IMR-90 (cell line): Measurements from ENCODE around the gene FEV. TPM values are rescaled to one million over a fixed set of nuclear protein-coding genes. Genes with fewer than 3 reads are reported as not detected.

Source experiments
- ATAC-seq: fragments of 200-7000 bp; cut with Tn5 transposase; 2 replicates; pipeline ENCODE4 v1.9.1; 2020; ENCODE audit warnings: low read depth, mild to moderate bottlenecking, moderate library complexity
- BruUV-seq: library from RNA; stranded (reverse); fragments of 400-500 nt; replicated peaks from 2 replicates; lab custom pipeline; 2021; lab: Mats Ljungman, UMichigan
- CTCF ChIA-PET: fragments of 300-600 bp; formaldehyde crosslinking; extraction: SDS; loops from one replicate; lab custom pipeline; 2021; ENCODE audit warnings: antibody characterized with exemption; lab: Yijun Ruan, JAX
- POLR2A ChIA-PET: fragments of 300-600 bp; sonication (Branson Sonifier 250); formaldehyde crosslinking; loops from one replicate; lab custom pipeline; 2022; ENCODE audit warnings: antibody characterized with exemption; ENCODE audit not compliant: unreplicated experiment; lab: Charles Lee
- DNase-seq: peaks from one replicate; pipeline ENCODE4 v3.0.0; 2013
- H2AFZ ChIP-seq: replicated peaks from 2 replicates; pipeline ENCODE3; 2013; ENCODE audit warnings: low read length, mild to moderate bottlenecking; ENCODE audit not compliant: poor library complexity
- H2AK5ac ChIP-seq: 2 replicates; pipeline ENCODE4 v1.6.1; 2013; ENCODE audit warnings: low read depth, low read length, inconsistent platforms
- H2AK9ac ChIP-seq: replicated peaks from 2 replicates; pipeline ENCODE3; 2013; ENCODE audit warnings: mild to moderate bottlenecking, low read depth, low read length, moderate library complexity; ENCODE audit not compliant: poor library complexity
- H2BK120ac ChIP-seq: 2 replicates; pipeline ENCODE4 v1.6.1; 2013; ENCODE audit warnings: low read depth, low read length, inconsistent platforms
- H2BK15ac ChIP-seq: 3 replicates; pipeline ENCODE4 v1.6.1; 2013; ENCODE audit warnings: low read depth, low read length, inconsistent platforms
- H2BK20ac ChIP-seq: 2 replicates; pipeline ENCODE4 v1.6.1; 2013; ENCODE audit warnings: low read depth, mild to moderate bottlenecking, inconsistent platforms, low read length, moderate library complexity
- H2BK5ac ChIP-seq: 2 replicates; pipeline ENCODE4 v1.6.1; 2013; ENCODE audit warnings: mild to moderate bottlenecking, low read depth, low read length, inconsistent platforms; ENCODE audit not compliant: poor library complexity, severe bottlenecking
- H3K14ac ChIP-seq: replicated peaks from 2 replicates; pipeline ENCODE4 v1.6.1; 2013; ENCODE audit warnings: low read depth, low read length, inconsistent platforms
- H3K18ac ChIP-seq: 2 replicates; pipeline ENCODE4 v1.6.1; 2013; ENCODE audit warnings: low read depth, low read length, control low read depth
- H3K23ac ChIP-seq: 2 replicates; pipeline ENCODE4 v1.6.1; 2013; ENCODE audit warnings: low read depth, low read length, inconsistent platforms
- H3K27ac ChIP-seq: 2 replicates; pipeline ENCODE4 v1.5.1; 2013; ENCODE audit warnings: mild to moderate bottlenecking, control low read depth, low read length; ENCODE audit not compliant: insufficient read depth
- H3K27me3 ChIP-seq: 2 replicates; pipeline ENCODE4 v1.6.1; 2013; ENCODE audit warnings: low read length; ENCODE audit not compliant: control insufficient read depth, insufficient read depth
- H3K36me3 ChIP-seq: 2 replicates; pipeline ENCODE4 v1.6.1; 2013; ENCODE audit warnings: low read length, mixed read lengths; ENCODE audit not compliant: control insufficient read depth, insufficient read depth
- H3K4ac ChIP-seq: 2 replicates; pipeline ENCODE4 v1.6.1; 2013; ENCODE audit warnings: low read depth, low read length, inconsistent platforms
- H3K4me1 ChIP-seq: 2 replicates; pipeline ENCODE4 v1.6.1; 2013; ENCODE audit warnings: low read length, mixed read lengths; ENCODE audit not compliant: control insufficient read depth, insufficient read depth
- H3K4me2 ChIP-seq: 2 replicates; pipeline ENCODE4 v1.6.1; 2013; ENCODE audit warnings: low read depth, mild to moderate bottlenecking, control low read depth, low read length, moderate library complexity
- H3K4me3 ChIP-seq: 2 replicates; pipeline ENCODE4 v1.5.1; 2013; ENCODE audit warnings: low read depth, mild to moderate bottlenecking, control low read depth, low read length, moderate library complexity; ENCODE audit not compliant: insufficient read depth
- H3K56ac ChIP-seq: 2 replicates; pipeline ENCODE4 v1.6.1; 2013; ENCODE audit warnings: low read length, inconsistent platforms; ENCODE audit not compliant: insufficient read depth; ENCODE audit errors: extremely low read depth
- H3K79me1 ChIP-seq, 2 experiments: 2 replicates each; pipeline ENCODE4 v1.6.1; 2013; ENCODE audit warnings: low read length in 2 of 2, inconsistent platforms in 1 of 2, low read depth in 1 of 2
- H3K9ac ChIP-seq: 2 replicates; pipeline ENCODE4 v1.6.1; 2013; ENCODE audit warnings: low read depth, low read length, control low read depth
- H3K9me1 ChIP-seq: 2 replicates; pipeline ENCODE4 v1.6.1; 2013; ENCODE audit warnings: low read length, inconsistent platforms; ENCODE audit not compliant: insufficient read depth
- H3K9me3 ChIP-seq: 2 replicates; pipeline ENCODE4 v1.6.1; 2013; ENCODE audit warnings: low read length; ENCODE audit not compliant: control insufficient read depth, insufficient read depth
- H4K20me1 ChIP-seq: 2 replicates; pipeline ENCODE4 v1.6.1; 2013; ENCODE audit warnings: low read length, inconsistent platforms; ENCODE audit not compliant: insufficient read depth
- H4K5ac ChIP-seq: 2 replicates; pipeline ENCODE4 v1.6.1; 2013; ENCODE audit warnings: mild to moderate bottlenecking, low read depth, low read length, control low read depth
- H4K8ac ChIP-seq, 2 experiments: 2 replicates each; pipeline ENCODE4 v1.6.1; 2013; ENCODE audit warnings: low read depth in 2 of 2, low read length in 2 of 2, control low read depth in 1 of 2, inconsistent platforms in 1 of 2
- H4K91ac ChIP-seq: 2 replicates; pipeline ENCODE4 v1.6.1; 2013; ENCODE audit warnings: low read depth, low read length, inconsistent platforms; ENCODE audit not compliant: insufficient read depth
- BHLHE40 ChIP-seq: fragments of 150-350 bp; IDR thresholded peaks from 2 replicates; pipeline ENCODE4 v1.6.1; 2016; ENCODE audit warnings: mild to moderate bottlenecking, low read depth, low read length
- CEBPB ChIP-seq: IDR thresholded peaks from 2 replicates; pipeline ENCODE4 v1.6.1; 2012; ENCODE audit warnings: low read depth, low read length, improper control_type of control experiment
- CHD1 ChIP-seq: IDR thresholded peaks from 2 replicates; pipeline ENCODE4 v1.6.1; 2012; ENCODE audit warnings: low read depth, low read length, improper control_type of control experiment
- CTCF ChIP-seq: conservative IDR thresholded peaks from 2 replicates; pipeline ENCODE4 v1.5.1; 2012; ENCODE audit warnings: mild to moderate bottlenecking, low read depth, low read length, improper control_type of control experiment
- ELK1 ChIP-seq: fragments of 150-350 bp; IDR thresholded peaks from 2 replicates; pipeline ENCODE4 v1.6.1; 2016; ENCODE audit warnings: low read depth, mild to moderate bottlenecking, low read length, moderate library complexity, borderline replicate concordance
- FOS ChIP-seq: fragments of 150-350 bp; IDR thresholded peaks from 2 replicates; pipeline ENCODE4 v1.6.1; 2016; ENCODE audit warnings: low read depth, low read length
- MAFK ChIP-seq: IDR thresholded peaks from 2 replicates; pipeline ENCODE4 v1.6.1; 2012; ENCODE audit warnings: low read depth, low read length, improper control_type of control experiment
- MAZ ChIP-seq: IDR thresholded peaks from 2 replicates; pipeline ENCODE4 v1.6.1; 2012; ENCODE audit warnings: low read depth, mild to moderate bottlenecking, low read length, improper control_type of control experiment, moderate library complexity, borderline replicate concordance
- MXI1 ChIP-seq: IDR thresholded peaks from 2 replicates; pipeline ENCODE4 v1.6.1; 2012; ENCODE audit warnings: low read depth, mild to moderate bottlenecking, low read length, moderate library complexity, borderline replicate concordance
- NFE2L2 ChIP-seq: fragments of 150-350 bp; IDR thresholded peaks from 2 replicates; pipeline ENCODE4 v1.6.1; 2016; ENCODE audit warnings: low read depth, mild to moderate bottlenecking, low read length
- POLR2A ChIP-seq: IDR thresholded peaks from 2 replicates; pipeline ENCODE4 v1.6.1; 2012; ENCODE audit warnings: mild to moderate bottlenecking, low read depth, low read length
- RAD21 ChIP-seq: IDR thresholded peaks from 2 replicates; pipeline ENCODE4 v1.6.1; 2012; ENCODE audit warnings: low read length, improper control_type of control experiment
- RCOR1 ChIP-seq: IDR thresholded peaks from 2 replicates; pipeline ENCODE4 v1.6.1; 2012; ENCODE audit warnings: mild to moderate bottlenecking, low read length, improper control_type of control experiment; ENCODE audit not compliant: insufficient replicate concordance
- RFX5 ChIP-seq: IDR thresholded peaks from 2 replicates; pipeline ENCODE4 v1.8.0; 2012; ENCODE audit warnings: low read depth, mild to moderate bottlenecking, low read length, moderate library complexity
- SMC3 ChIP-seq: fragments of 150-350 bp; IDR thresholded peaks from 2 replicates; pipeline ENCODE4 v1.6.1; 2016; ENCODE audit warnings: low read depth, mild to moderate bottlenecking, antibody characterized with exemption, low read length, moderate library complexity
- USF2 ChIP-seq: fragments of 150-350 bp; IDR thresholded peaks from 2 replicates; pipeline ENCODE4 v1.6.1; 2017; ENCODE audit warnings: mild to moderate bottlenecking, antibody characterized with exemption, low read length, low read depth
- WGBS, 2 experiments: methylation state at CpG; one replicate each; pipeline versions ENCODE4 v1.1.5 to v1.1.7; 2013; ENCODE audit warnings: missing lambda C conversion rate in 2 of 2; ENCODE audit not compliant: insufficient read length in 1 of 2; ENCODE audit errors: extremely low coverage in 2 of 2; 5-methylcytosine and 5-hydroxymethylcytosine counted together
- dilution Hi-C: fragments of 300-500 bp; cut with HindIII; formaldehyde crosslinking; loops from one replicate; pipeline ENCODE4 v1.14.3; 2018; ENCODE audit warnings: low sequenced_read_pairs; ENCODE audit not compliant: unreplicated experiment
- in situ Hi-C: fragments of 300-500 bp; cut with MboI; formaldehyde crosslinking; loops from 3 replicates; pipeline ENCODE4 v1.14.3; 2019; ENCODE audit warnings: low sequenced_read_pairs, inconsistent platforms, mixed read lengths
- intact Hi-C: fragments of 100-400 bp; cut with micrococcal nuclease; formaldehyde crosslinking; loops from 2 replicates; pipeline ENCODE4 v1.10.0; 2022
- polyA plus RNA-seq, 3 experiments: library from polyadenylated mRNA; depleted of rRNA; stranded (reverse); fragments of >200 nt; gene quantifications; 2 replicates each; pipeline ENCODE4 v1.2.3, GENCODE V29; 2012; ENCODE audit warnings: low replicate concordance in 1 of 3
- total RNA-seq: library from RNA; depleted of rRNA; stranded (reverse); fragments of >200 nt; gene quantifications from 2 replicates; pipeline ENCODE4 v1.2.3, GENCODE V29; 2012

The FEV gene
- total and polyA plus RNA-seq, 2 of the 4 experiments (the other 2 are of a cell fraction): not detected

- in situ Hi-C loops: no loop called here
- TF ChIP-seq BHLHE40: no peak
- TF ChIP-seq MAFK: no peak
- TF ChIP-seq FOS: no peak
- no peak for TF ChIP-seq POLR2A
- no peak for TF ChIP-seq NFE2L2
- TF ChIP-seq RCOR1: no peak
- no peak for TF ChIP-seq MXI1
- TF ChIP-seq CEBPB: no peak
- no peak for TF ChIP-seq CHD1
- TF ChIP-seq ELK1: no peak
- TF ChIP-seq MAZ: no peak
- no peak for TF ChIP-seq SMC3
- TF ChIP-seq USF2: no peak
- TF ChIP-seq RAD21: no peak
- TF ChIP-seq CTCF: no peak
- TF ChIP-seq RFX5: no peak
- ChIA-PET POLR2A (no interaction called here), CTCF (no interaction called here)
- Histone ChIP-seq H3K27me3 (peaks cover 22% of the 10 kb centered on the region), H4K20me1 (no peaks in the 10 kb centered on the region), H2BK15ac (no peak overlapping the region), H4K5ac (no peak overlapping the region), H3K4me3 (no peak overlapping the region), H3K56ac (no peak overlapping the region), H3K23ac (no peak overlapping the region), H3K9ac (no peak overlapping the region), H2BK120ac (no peak overlapping the region), H3K9me1 (no peaks in the 10 kb centered on the region), H3K14ac (no peak overlapping the region), H3K36me3 (no peaks in the 10 kb centered on the region), H3K18ac (no peak overlapping the region), H3K9me3 (no peaks in the 10 kb centered on the region), H3K4ac (no peak overlapping the region), H3K4me2 (no peak overlapping the region), H2BK20ac (no peak overlapping the region), H3K4me1 (no peaks in the 10 kb centered on the region), H3K27ac (no peak overlapping the region), H2AK9ac (no peak overlapping the region), H4K91ac (no peak overlapping the region), H2AK5ac (no peak overlapping the region), H2BK5ac (no peak overlapping the region), H4K8ac (no peak overlapping the region), H3K79me1 (no peaks in the 10 kb centered on the region), H2AFZ (no peak overlapping the region)
- no CpG with 5 or more reads among the region's 1 CpG for WGBS, 2 experiments
- ATAC-seq (no peak), DNase-seq (no peak)
- BruUV-seq: no TSS peak
- dilution Hi-C loops: no loop called here
- intact Hi-C loops: no loop called here
Measured at GRCh38 chr2:218946621-218947020, 38.4 kb downstream of the FEV start.
